OCI-LY7 (cell line): ENCODE results near the gene CUBN. TPM values are rescaled to one million over a fixed set of nuclear protein-coding genes. Genes with fewer than 3 reads are reported as not detected.

Experiments used
- BruUV-seq: library from RNA; stranded (reverse); fragments of 400-500 nt; replicated peaks from 2 replicates; lab custom pipeline; 2021; lab: Mats Ljungman, UMichigan
- CTCF ChIA-PET: fragments of 300-600 bp; sonication (Branson Sonifier 250); formaldehyde crosslinking; loops from one replicate; lab custom pipeline; 2022; ENCODE audit warnings: antibody characterized with exemption; ENCODE audit not compliant: unreplicated experiment; lab: Charles Lee
- POLR2A ChIA-PET: fragments of 300-600 bp; sonication (Branson Sonifier 250); formaldehyde crosslinking; loops from one replicate; lab custom pipeline; 2022; ENCODE audit warnings: antibody characterized with exemption; lab: Charles Lee
- DNase-seq: peaks from one replicate; pipeline ENCODE4 v3.0.0-alpha.2; 2015; ENCODE audit warnings: low spot score
- H2AFZ ChIP-seq: fragments of 200-600 bp; sonication (generic), shearing (Covaris generic); 2 replicates; pipeline ENCODE4 v1.6.1; 2014; ENCODE audit warnings: mild to moderate bottlenecking, antibody characterized with exemption, low read length, moderate library complexity
- H3K27ac ChIP-seq: fragments of 200-600 bp; sonication (generic); 2 replicates; pipeline ENCODE4 v1.5.1; 2014; ENCODE audit warnings: mixed run types, low read depth, mild to moderate bottlenecking, moderate library complexity, low read length, inconsistent platforms; ENCODE audit not compliant: poor library complexity, severe bottlenecking
- H3K36me3 ChIP-seq: fragments of 200-600 bp; sonication (generic); 2 replicates; pipeline ENCODE4 v1.6.1; 2014; ENCODE audit warnings: mild to moderate bottlenecking, antibody characterized with exemption, low read length, moderate library complexity, mixed read lengths; ENCODE audit not compliant: insufficient read depth
- H3K4me1 ChIP-seq: fragments of 200-600 bp; sonication (generic); 2 replicates; pipeline ENCODE4 v1.5.1; 2014; ENCODE audit warnings: mild to moderate bottlenecking, low read length; ENCODE audit not compliant: insufficient read depth, poor library complexity, severe bottlenecking
- H3K4me2 ChIP-seq: fragments of 200-600 bp; sonication (generic); 2 replicates; pipeline ENCODE4 v1.6.1; 2014; ENCODE audit warnings: mild to moderate bottlenecking, low read length
- H3K4me3 ChIP-seq: fragments of 200-600 bp; sonication (generic); 2 replicates; pipeline ENCODE4 v1.5.1; 2014; ENCODE audit warnings: mild to moderate bottlenecking, low read depth, low read length; ENCODE audit not compliant: poor library complexity, severe bottlenecking
- H3K79me2 ChIP-seq: fragments of 200-600 bp; sonication (generic); 2 replicates; pipeline ENCODE4 v1.6.1; 2016; ENCODE audit warnings: low read depth, mild to moderate bottlenecking, low read length, moderate library complexity, mixed read lengths; ENCODE audit not compliant: insufficient read depth
- H3K9me2 ChIP-seq: fragments of 200-600 bp; sonication (generic); 2 replicates; pipeline ENCODE4 v1.6.1; 2016; ENCODE audit warnings: mild to moderate bottlenecking, low read length, mixed read lengths; ENCODE audit not compliant: insufficient read depth
- H3K9me3 ChIP-seq: fragments of 200-600 bp; sonication (generic); 2 replicates; pipeline ENCODE4 v1.6.1; 2014; ENCODE audit warnings: mild to moderate bottlenecking, mixed run types, low read length, mixed read lengths
- H4K20me1 ChIP-seq: fragments of 200-600 bp; sonication (generic); 2 replicates; pipeline ENCODE4 v1.6.1; 2014; ENCODE audit warnings: mild to moderate bottlenecking, antibody characterized with exemption, low read length, moderate library complexity, mixed read lengths; ENCODE audit not compliant: insufficient read depth
- EZH2phosphoT487 ChIP-seq: fragments of 200-600 bp; sonication (generic); IDR thresholded peaks from 2 replicates; pipeline ENCODE4 v1.6.1; 2018; ENCODE audit warnings: low read depth, borderline replicate concordance, mild to moderate bottlenecking, mixed run types, antibody characterized with exemption, low read length, moderate library complexity, mixed read lengths
- intact Hi-C: fragments of 100-400 bp; cut with micrococcal nuclease; formaldehyde crosslinking; loops from one replicate; pipeline ENCODE4 v1.10.0; 2022; ENCODE audit not compliant: unreplicated experiment
- total RNA-seq, 2 experiments: library from RNA; depleted of rRNA in 1 of 2; stranded (reverse); fragments of >200 nt in 1 of 2; shearing (Covaris generic) in 1 of 2; gene quantifications; 2 replicates each; pipeline ENCODE4 v1.2.3, GENCODE V29; 2014 to 2022
- TF ChIP-seq, protein P1 (sequence below): fragments of 200-600 bp; sonication (generic); conservative IDR thresholded peaks from 2 replicates; pipeline ENCODE4 v1.5.1; 2014; ENCODE audit warnings: mild to moderate bottlenecking, antibody characterized with exemption, low read length, moderate library complexity, mixed read lengths

CUBN gene
- total RNA-seq, 2 experiments from 2014 or later, result 0.13 to 0.25 TPM

DNA sequence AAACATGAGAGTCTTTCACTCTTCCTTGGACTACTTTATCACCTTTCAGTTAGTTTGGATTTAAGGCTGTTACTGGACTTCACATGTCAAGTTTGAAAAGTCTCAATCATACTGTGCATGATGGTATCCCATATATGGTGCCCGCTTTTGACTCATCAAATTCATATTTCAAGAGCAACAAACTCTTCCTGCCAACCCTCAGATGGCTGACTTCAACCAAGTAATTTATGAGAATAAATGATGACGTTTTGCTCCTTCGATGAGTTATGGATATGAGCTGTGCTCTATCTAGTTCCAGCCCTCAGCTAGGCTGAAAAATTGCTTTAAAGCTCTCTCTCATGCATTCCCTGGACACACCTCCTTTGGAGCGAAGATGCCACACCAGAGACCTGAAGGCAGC, 202.1 kb downstream of the CUBN start:
- TF ChIP-seq, protein P1, sequence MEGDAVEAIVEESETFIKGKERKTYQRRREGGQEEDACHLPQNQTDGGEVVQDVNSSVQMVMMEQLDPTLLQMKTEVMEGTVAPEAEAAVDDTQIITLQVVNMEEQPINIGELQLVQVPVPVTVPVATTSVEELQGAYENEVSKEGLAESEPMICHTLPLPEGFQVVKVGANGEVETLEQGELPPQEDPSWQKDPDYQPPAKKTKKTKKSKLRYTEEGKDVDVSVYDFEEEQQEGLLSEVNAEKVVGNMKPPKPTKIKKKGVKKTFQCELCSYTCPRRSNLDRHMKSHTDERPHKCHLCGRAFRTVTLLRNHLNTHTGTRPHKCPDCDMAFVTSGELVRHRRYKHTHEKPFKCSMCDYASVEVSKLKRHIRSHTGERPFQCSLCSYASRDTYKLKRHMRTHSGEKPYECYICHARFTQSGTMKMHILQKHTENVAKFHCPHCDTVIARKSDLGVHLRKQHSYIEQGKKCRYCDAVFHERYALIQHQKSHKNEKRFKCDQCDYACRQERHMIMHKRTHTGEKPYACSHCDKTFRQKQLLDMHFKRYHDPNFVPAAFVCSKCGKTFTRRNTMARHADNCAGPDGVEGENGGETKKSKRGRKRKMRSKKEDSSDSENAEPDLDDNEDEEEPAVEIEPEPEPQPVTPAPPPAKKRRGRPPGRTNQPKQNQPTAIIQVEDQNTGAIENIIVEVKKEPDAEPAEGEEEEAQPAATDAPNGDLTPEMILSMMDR, result no peak
- TF ChIP-seq EZH2phosphoT487, result no peak
- Histone ChIP-seq H3K9me3 (no peaks in the 10 kb centered on the region), H4K20me1 (no peaks in the 10 kb centered on the region), H2AFZ (no peak overlapping the region), H3K79me2 (no peaks in the 10 kb centered on the region), H3K4me1 (no peaks in the 10 kb centered on the region), H3K4me2 (no peak overlapping the region), H3K9me2 (no peaks in the 10 kb centered on the region), H3K36me3 (no peaks in the 10 kb centered on the region), H3K4me3 (no peak overlapping the region), H3K27ac (no peak overlapping the region)
- no TSS peak for BruUV-seq
- intact Hi-C loops, result no loop called here
- DNase-seq, result no peak
- ChIA-PET POLR2A (no interaction called here), CTCF (no interaction called here)

DNA sequence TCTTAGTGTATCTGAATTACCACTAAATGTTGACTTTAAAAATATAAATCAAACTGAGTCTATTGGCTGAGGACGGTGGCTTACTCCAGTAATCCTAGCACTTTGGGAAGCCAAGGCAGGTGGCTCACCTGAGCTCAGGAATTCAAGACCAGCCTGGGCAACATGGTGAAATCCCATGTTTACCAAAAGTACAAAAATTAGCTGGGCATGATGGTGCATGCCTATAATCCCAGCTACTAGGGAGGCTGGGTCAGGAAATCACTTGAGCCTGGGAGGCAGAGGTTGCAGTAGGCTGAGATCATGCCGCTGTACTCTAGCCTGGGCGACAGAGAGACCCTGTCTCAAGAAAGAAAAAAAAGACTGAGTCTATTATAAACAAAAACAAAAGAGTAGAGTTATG, 205.9 kb downstream of the CUBN start:
- no peaks in the 10 kb centered on the region for H3K4me1 ChIP-seq
- H3K36me3 ChIP-seq, result no peaks in the 10 kb centered on the region
- no peaks in the 10 kb centered on the region for H4K20me1 ChIP-seq
- H3K9me3 ChIP-seq, result no peaks in the 10 kb centered on the region
- ChIA-PET CTCF (no interaction called here), POLR2A (interaction anchor here (0.6 kb wide), 1 partner anchor 100 kb away, joined by 3 read pairs; no protein-coding TSS in a partner anchor)
- no peaks in the 10 kb centered on the region for H3K79me2 ChIP-seq
- TF ChIP-seq EZH2phosphoT487, result no peak
- TF ChIP-seq, protein P1, result no peak
- H3K4me3 ChIP-seq, result no peak overlapping the region
- no TSS peak for BruUV-seq
- H3K9me2 ChIP-seq, result no peaks in the 10 kb centered on the region
- intact Hi-C loops, result no loop called here
- no peak overlapping the region for H3K27ac ChIP-seq
- DNase-seq, result no peak
- no peak overlapping the region for H3K4me2 ChIP-seq
- no peak overlapping the region for H2AFZ ChIP-seq

DNA sequence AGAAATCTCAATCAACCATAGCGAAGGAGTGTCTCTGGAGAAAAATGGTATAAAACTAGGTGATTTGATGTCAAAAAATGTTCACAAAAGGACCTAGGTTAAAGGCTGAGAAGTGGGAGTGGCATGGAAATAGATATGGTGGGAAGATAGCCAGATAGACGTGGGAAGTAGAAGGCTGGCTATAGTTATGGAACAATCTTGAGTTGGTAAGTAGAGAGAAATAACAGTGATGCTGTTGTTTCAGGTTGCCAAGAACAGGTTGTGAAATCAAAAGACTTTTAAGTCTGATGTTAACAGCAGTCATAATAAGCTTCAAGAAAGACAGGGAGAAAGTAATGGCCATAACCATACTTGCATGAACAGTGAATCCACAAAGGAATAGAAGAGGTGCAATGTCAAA, 206.3 kb downstream of the CUBN start:
- DNase-seq, result no peak
- Histone ChIP-seq H3K27ac (no peak overlapping the region), H4K20me1 (no peaks in the 10 kb centered on the region), H3K79me2 (no peaks in the 10 kb centered on the region), H3K9me3 (no peaks in the 10 kb centered on the region), H2AFZ (no peak overlapping the region), H3K36me3 (no peaks in the 10 kb centered on the region), H3K4me1 (no peaks in the 10 kb centered on the region), H3K9me2 (no peaks in the 10 kb centered on the region), H3K4me2 (no peak overlapping the region), H3K4me3 (no peak overlapping the region)
- intact Hi-C loops, result no loop called here
- BruUV-seq, result no TSS peak
- POLR2A ChIA-PET, result interaction anchor here (0.6 kb wide), 2 partner anchors 99 to 122 kb away, joined by 3 to 4 read pairs; no protein-coding TSS in a partner anchor
- CTCF ChIA-PET, result no interaction called here
- TF ChIP-seq, protein P1, result no peak
- no peak for TF ChIP-seq EZH2phosphoT487
